Fibroblast of the aortic adventitia (primary cell): ENCODE data around the gene FREY1. TPM values are rescaled to one million over a fixed set of nuclear protein-coding genes. Genes with fewer than 3 reads are reported as not detected.

Experiments
- DNase-seq: peaks from one replicate; pipeline ENCODE4 v3.0.0-alpha.2; 2010; ENCODE audit warnings: low read depth
- H3K4me3 ChIP-seq: 2 replicates; pipeline ENCODE4 v1.5.1; 2011; ENCODE audit warnings: low read depth, mild to moderate bottlenecking, control low read depth, low read length, moderate library complexity
- CTCF ChIP-seq: IDR thresholded peaks from 2 replicates; pipeline ENCODE4 v1.5.1; 2011; ENCODE audit warnings: mild to moderate bottlenecking, low read length, control low read depth, inconsistent platforms; ENCODE audit not compliant: insufficient read depth
- total RNA-seq: library from RNA; depleted of rRNA; stranded (reverse); fragments of >200 nt; gene quantifications from 2 replicates; pipeline ENCODE4 v1.2.3, GENCODE V29; 2012; ENCODE audit warnings: low replicate concordance

FREY1 gene
- total RNA-seq, 1 donor, result 1.6 TPM

GRCh38 chr11:45941285-45941684 lies 34.2 kb upstream of the FREY1 start:
- DNase-seq, result no peak
- H3K4me3 ChIP-seq, result no peak overlapping the region
- TF ChIP-seq CTCF, result no peak

- H3K4me3 ChIP-seq, result no peak overlapping the region
- TF ChIP-seq CTCF, result no peak
- DNase-seq, result peak; percentile 15
These were observed 32.8 kb upstream of the FREY1 start for GRCh38 chr11:45939836-45940235.

GRCh38 chr11:45937916-45938315 lies 30.8 kb upstream of the FREY1 start:
- H3K4me3 ChIP-seq, result no peak overlapping the region
- no peak for TF ChIP-seq CTCF
- DNase-seq, result no peak

- DNase-seq, result no peak
- no peak overlapping the region for H3K4me3 ChIP-seq
- no peak for TF ChIP-seq CTCF
These were observed 29.5 kb upstream of the FREY1 start for GRCh38 chr11:45936511-45937054.

GRCh38 chr11:45935349-45936064 lies 28.4 kb upstream of the FREY1 start:
- H3K4me3 ChIP-seq, result no peak overlapping the region
- no peak for TF ChIP-seq CTCF
- no peak for DNase-seq

- TF ChIP-seq CTCF, result no peak
- no peak overlapping the region for H3K4me3 ChIP-seq
- DNase-seq, result no peak
These were observed 27.7 kb upstream of the FREY1 start for GRCh38 chr11:45934580-45935318.
